GM19193 (cell line): Measurements from ENCODE around the gene ONECUT3.

ENCODE experiments used
- POLR2A ChIP-seq: IDR thresholded peaks from 4 replicates; pipeline ENCODE4 v1.6.1; 2011; ENCODE audit not compliant: insufficient read depth, insufficient read length; ENCODE audit errors: extremely low read depth

ONECUT3 gene

GRCh38 chr19:1729568-1729925 is 23.8 kb upstream of the ONECUT3 start:
- no peak for TF ChIP-seq POLR2A

DNA sequence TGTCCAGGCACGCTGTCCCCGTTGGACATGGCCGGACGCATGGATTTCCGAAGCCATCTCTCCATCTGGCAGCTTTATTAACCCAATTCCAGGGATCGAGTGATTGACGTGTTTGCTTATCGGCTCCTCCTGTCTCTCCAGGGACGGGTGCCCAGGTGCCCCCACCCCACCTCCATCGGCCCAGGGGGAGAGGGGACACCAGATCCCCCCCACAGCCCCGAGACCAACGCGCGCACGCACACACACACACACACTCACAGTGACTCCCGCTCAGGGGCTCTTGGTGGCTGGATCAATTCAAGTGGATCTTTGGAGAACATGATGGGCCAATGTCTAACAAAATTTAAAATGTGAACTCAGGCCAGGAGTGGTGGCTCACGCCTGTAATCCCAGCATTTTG is 23.1 kb upstream of the ONECUT3 start:
- TF ChIP-seq POLR2A, result no peak

GRCh38 chr19:1734321-1734966 is 18.9 kb upstream of the ONECUT3 start:
- TF ChIP-seq POLR2A, result no peak

DNA sequence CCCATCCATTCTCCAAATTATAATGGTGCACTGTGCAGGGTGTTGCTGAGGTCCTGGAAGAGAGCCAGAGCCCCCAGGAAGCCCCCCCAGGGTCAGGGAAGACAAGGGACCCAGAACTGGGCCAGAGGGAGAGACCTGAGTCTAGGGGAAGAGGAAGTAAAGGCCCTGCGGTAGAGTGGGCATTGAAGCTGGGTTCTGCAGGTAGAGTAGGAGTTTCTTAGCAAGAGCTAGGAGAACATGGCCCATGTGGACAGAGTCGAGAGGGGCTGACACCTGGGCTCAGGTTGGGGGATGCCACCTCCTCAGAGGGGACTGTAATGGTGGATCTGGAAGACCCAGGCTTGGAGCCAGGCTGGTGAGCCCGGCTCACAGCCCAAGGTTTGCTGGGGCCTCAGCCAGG is 17.0 kb upstream of the ONECUT3 start:
- TF ChIP-seq POLR2A, result no peak

DNA sequence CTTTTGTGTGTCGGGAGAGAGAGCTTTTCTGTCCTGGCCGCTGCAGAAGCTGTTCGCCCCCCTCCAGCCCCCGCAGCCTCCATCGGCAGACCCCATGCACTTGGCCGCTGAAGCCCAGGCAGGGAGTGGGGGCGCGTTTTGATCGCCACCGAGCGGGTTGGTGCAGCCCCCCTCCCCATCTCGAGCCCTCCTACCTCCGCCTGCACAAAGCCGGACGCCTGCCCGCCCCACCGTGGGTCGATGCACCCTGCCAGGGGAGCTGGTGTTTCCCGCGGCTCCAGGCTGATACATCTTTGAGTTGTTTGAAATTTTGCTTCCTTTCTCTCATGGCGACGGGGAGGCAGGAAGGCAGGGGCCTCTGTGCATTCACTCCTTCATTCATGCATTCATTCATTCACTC is 16.4 kb upstream of the ONECUT3 start:
- TF ChIP-seq POLR2A, result no peak

GRCh38 chr19:1739960-1740629 is 13.2 kb upstream of the ONECUT3 start:
- TF ChIP-seq POLR2A, result no peak

DNA sequence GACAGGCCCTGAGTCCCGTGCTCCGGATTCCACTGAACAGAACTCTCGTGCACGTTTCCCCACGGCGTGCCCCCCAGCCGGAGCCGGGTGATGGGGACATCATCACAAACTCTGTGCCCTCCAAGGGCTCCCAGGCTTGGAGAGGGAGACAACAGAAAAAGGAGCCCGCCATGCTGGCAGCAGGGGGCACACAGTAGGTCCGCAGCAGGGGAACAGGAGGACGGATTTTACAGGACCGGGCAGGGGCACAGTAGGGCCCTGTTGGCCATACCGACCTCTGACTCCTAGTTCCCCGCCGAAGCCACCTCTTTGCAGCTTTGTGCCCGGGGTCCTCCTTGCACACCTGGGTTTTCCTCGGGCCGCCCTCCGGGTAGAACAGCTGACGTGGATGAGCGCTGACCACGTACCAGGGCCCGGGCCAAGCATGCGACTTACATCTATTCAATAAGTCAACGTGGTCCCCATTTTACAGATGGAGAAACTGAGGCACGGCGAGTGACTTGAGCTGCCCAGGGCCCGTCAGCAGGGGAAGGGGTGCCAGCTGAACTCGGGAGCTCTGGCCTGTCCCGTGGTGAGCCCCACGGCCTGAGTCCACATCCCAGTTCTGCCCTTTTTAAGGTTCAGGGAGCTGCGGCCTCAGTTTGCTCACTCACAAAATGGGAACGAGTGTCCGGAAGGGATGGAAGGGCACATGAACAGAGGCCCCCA is 10.2 kb upstream of the ONECUT3 start:
- no peak for TF ChIP-seq POLR2A

DNA sequence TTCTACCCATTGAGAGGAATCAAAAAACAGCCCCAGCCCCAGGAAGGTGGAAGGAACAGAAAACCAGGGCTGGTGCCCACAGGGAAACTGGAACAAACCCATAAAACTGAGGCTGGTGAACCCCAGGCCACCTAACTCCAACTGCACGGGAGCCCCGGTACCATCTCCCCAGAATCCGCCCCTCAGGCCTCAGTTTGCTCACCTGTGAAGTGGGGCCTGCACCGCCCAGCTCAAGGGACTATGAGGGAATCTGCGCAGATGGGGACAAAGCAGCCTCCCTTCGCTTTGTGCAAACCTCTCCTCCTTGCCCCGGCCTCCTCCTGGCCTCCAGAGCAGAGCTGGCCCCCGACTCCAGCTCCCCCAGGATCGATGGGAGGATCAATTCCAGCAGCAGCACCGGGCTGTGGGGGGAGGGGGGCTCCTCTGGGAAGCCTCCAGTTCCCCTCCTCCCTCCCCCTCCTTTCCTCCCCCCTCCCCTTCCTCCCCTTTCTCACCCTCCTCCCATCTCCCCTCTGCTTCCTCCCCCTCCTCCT is 9.1 kb upstream of the ONECUT3 start:
- no peak for TF ChIP-seq POLR2A

DNA sequence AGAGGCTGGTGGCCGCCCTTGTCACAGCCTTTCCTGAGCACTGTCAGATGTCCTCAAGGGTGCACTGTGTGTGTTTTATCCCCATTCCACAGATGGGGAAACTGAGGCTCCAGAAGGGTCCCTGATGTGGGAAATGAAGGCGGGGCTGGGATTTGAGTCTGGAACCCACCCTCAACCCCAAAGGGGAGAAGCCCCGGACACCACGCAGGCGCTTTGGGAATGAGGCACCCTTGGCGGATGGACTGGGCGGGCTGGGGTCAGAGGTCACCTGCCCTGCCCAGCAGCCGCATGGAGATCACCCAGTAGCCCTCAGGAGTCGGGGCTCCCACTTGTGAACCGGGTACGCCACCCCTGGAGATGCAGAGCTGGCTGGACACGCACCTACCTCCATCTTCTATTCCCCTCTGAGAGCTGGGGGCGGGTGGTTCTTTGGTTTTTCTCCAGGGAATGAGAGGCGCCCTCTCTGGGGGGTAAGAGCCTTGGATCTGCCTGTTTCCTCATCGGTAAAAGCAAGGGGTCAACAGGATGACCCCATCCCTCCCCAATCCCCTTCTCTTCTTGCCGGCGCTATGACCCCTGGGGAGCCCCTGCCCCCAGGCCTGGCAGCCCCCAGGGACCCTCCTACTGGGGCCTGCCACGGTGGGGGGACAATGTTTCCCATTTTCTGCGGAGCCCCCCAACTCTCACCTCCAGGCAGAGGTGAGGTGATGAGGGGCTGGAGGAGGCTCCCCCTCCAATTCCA is 8.3 kb upstream of the ONECUT3 start:
- TF ChIP-seq POLR2A, result no peak

GRCh38 chr19:1745589-1746031 is 7.7 kb upstream of the ONECUT3 start:
- no peak for TF ChIP-seq POLR2A

GRCh38 chr19:1746401-1747284 is 6.7 kb upstream of the ONECUT3 start:
- no peak for TF ChIP-seq POLR2A

GRCh38 chr19:1747285-1748114 is 5.8 kb upstream of the ONECUT3 start:
- TF ChIP-seq POLR2A, result no peak
